Activated CD4-positive, alpha-beta memory T cell treated with anti-CD3 and anti-CD28 coated beads for 36 hours (primary cell): ENCODE measurements around the gene GRM7. TPM values are rescaled to one million over a fixed set of nuclear protein-coding genes. Genes with fewer than 3 reads are reported as not detected.

ENCODE experiments used
- CTCF ChIA-PET: fragments of 350-600 bp; sonication (Branson Sonifier 250); formaldehyde crosslinking; loops from one replicate; lab custom pipeline; 2021; ENCODE audit warnings: antibody characterized with exemption, inconsistent platforms; lab: Charles Lee
- POLR2A ChIA-PET: fragments of 350-600 bp; sonication (Branson Sonifier 250); formaldehyde crosslinking; loops from one replicate; lab custom pipeline; 2021; ENCODE audit warnings: antibody characterized with exemption; lab: Charles Lee
- DNase-seq: peaks from one replicate; pipeline ENCODE4 v3.0.0-alpha.2; 2020
- H3K27ac Mint-ChIP-seq: one replicate; pipeline ENCODE4 v1.8.0; 2021; ENCODE audit warnings: mixed read lengths
- H3K27me3 Mint-ChIP-seq: one replicate; pipeline ENCODE4 v1.8.0; 2021; ENCODE audit warnings: mixed read lengths
- H3K36me3 Mint-ChIP-seq: one replicate; pipeline ENCODE4 v1.8.0; 2021; ENCODE audit warnings: mixed read lengths
- H3K4me1 Mint-ChIP-seq: one replicate; pipeline ENCODE4 v1.8.0; 2021; ENCODE audit warnings: low read depth, mixed read lengths
- H3K4me3 Mint-ChIP-seq: one replicate; pipeline ENCODE4 v1.8.0; 2021; ENCODE audit warnings: mild to moderate bottlenecking, mixed read lengths
- H3K9me3 Mint-ChIP-seq: one replicate; pipeline ENCODE4 v1.8.0; 2021; ENCODE audit warnings: mixed read lengths
- intact Hi-C: fragments of 100-400 bp; cut with micrococcal nuclease; formaldehyde crosslinking; loops from one replicate; pipeline ENCODE4 v1.15.1; 2023
- total RNA-seq, 2 experiments: library from RNA; stranded (reverse); gene quantifications; one replicate each; pipeline ENCODE4 v1.2.3, GENCODE V29; 2021

The GRM7 gene
- total RNA-seq, 2 experiments from 2014 or later: not detected

DNA sequence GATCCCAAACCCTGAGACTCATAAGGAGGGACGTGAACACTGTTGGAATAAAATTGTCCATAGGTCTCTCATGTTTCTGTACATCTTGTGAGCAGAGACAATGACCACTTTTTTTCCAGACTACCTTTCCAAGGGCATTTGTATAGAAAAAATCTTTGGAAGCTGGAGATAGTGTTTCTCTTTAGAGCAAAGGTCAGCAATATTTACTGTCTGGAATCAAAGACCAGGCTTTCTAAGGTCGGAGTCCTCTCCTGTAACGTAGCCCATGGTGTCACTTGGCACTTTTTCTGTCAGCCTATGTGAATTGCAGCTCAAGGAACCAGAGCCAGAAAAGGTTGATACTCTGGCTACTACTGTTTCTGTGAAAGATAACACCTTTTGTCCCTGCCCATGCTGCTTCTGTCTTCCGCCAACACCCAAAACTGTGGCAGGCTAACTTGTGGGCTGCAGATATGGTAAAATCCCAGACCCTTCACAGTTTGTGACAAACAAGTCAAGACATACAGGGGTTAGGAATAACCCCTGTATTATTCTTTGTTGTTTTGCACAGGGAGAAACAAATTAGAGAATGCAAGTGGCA lies 578.3 kb downstream of the GRM7 start:
- no peaks in the 10 kb centered on the region for H3K27me3 Mint-ChIP-seq
- H3K4me3 Mint-ChIP-seq: no peak overlapping the region
- POLR2A ChIA-PET: no interaction called here

DNA sequence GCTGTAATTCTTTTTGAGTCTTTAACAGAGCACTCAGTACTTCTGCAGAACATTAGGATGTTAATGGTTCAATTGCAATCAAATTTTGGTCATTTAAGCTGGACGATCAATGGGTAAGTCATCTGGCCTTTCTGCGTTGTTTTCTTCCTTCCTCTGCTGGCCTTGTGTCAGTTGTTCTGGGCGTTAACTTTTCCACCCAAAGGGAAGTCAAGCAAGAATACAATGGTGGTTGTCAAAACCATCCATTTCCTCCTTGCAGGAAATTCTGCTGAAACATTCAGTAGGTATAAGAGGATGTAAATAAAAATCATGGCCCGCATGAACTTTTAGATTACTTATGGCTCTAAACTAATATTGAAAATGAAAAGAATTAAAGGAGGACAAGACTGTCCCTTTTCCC lies 584.0 kb downstream of the GRM7 start:
- no peak for DNase-seq
- Mint-ChIP-seq H3K4me3 (no peak overlapping the region), H3K27ac (no peak overlapping the region), H3K9me3 (no peaks in the 10 kb centered on the region), H3K36me3 (no peaks in the 10 kb centered on the region), H3K4me1 (no peaks in the 10 kb centered on the region), H3K27me3 (no peaks in the 10 kb centered on the region)
- ChIA-PET POLR2A (no interaction called here), CTCF (no interaction called here)
- intact Hi-C loops: no loop called here

More for the DNA sequence above, 578.3 kb downstream of the GRM7 start:
- Mint-ChIP-seq H3K27ac (no peak overlapping the region), H3K36me3 (no peaks in the 10 kb centered on the region), H3K9me3 (peaks cover 9% of the 10 kb centered on the region), H3K4me1 (no peaks in the 10 kb centered on the region)
- CTCF ChIA-PET: no interaction called here
- DNase-seq: no peak
- intact Hi-C loops: no loop called here

DNA sequence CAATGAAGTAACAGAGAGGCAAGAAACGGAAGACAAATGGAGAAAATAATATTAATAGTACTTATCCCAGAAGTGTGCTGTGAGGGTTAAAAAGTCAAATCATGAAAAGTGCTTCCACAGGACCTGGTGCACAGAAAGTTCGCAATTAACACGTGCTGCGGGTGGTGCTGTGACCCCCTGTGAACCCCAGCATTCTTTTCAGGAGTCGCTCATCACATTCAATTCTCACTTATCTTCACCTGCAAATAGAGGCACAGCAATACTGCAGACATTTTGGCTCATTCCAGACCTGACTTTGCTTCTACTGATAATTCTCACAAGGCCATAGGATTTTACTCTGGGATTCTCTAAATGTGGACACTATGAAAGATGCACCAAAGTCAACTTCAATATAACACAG lies 584.4 kb downstream of the GRM7 start:
- CTCF ChIA-PET: no interaction called here
- no peaks in the 10 kb centered on the region for H3K9me3 Mint-ChIP-seq
- no peaks in the 10 kb centered on the region for H3K36me3 Mint-ChIP-seq
- intact Hi-C loops: no loop called here
- no peak overlapping the region for H3K4me3 Mint-ChIP-seq
- H3K4me1 Mint-ChIP-seq: no peaks in the 10 kb centered on the region
- H3K27me3 Mint-ChIP-seq: no peaks in the 10 kb centered on the region
- DNase-seq: no peak
- POLR2A ChIA-PET: no interaction called here
- no peak overlapping the region for H3K27ac Mint-ChIP-seq

- Mint-ChIP-seq H3K4me3 (no peak overlapping the region), H3K4me1 (no peaks in the 10 kb centered on the region), H3K36me3 (no peaks in the 10 kb centered on the region), H3K27ac (no peak overlapping the region), H3K9me3 (no peaks in the 10 kb centered on the region), H3K27me3 (no peaks in the 10 kb centered on the region)
- intact Hi-C loops: no loop called here
- ChIA-PET CTCF (no interaction called here), POLR2A (no interaction called here)
- no peak for DNase-seq
Observed at GRCh38 chr3:7447197-7447769, 586.4 kb downstream of the GRM7 start.

GRCh38 chr3:7456386-7456785 lies 595.5 kb downstream of the GRM7 start:
- POLR2A ChIA-PET: no interaction called here
- DNase-seq: no peak
- intact Hi-C loops: no loop called here
- no peaks in the 10 kb centered on the region for H3K4me1 Mint-ChIP-seq
- H3K27ac Mint-ChIP-seq: no peak overlapping the region
- H3K36me3 Mint-ChIP-seq: no peaks in the 10 kb centered on the region
- no peaks in the 10 kb centered on the region for H3K9me3 Mint-ChIP-seq
- no peak overlapping the region for H3K4me3 Mint-ChIP-seq
- CTCF ChIA-PET: no interaction called here
- H3K27me3 Mint-ChIP-seq: no peaks in the 10 kb centered on the region

- Mint-ChIP-seq H3K27ac (no peak overlapping the region), H3K27me3 (no peaks in the 10 kb centered on the region), H3K36me3 (no peaks in the 10 kb centered on the region), H3K4me1 (no peaks in the 10 kb centered on the region), H3K4me3 (no peak overlapping the region), H3K9me3 (peaks cover 4% of the 10 kb centered on the region)
- ChIA-PET POLR2A (no interaction called here), CTCF (no interaction called here)
- no peak for DNase-seq
- intact Hi-C loops: no loop called here
Observed at GRCh38 chr3:7461202-7461825, 600.4 kb downstream of the GRM7 start.

- Mint-ChIP-seq H3K4me3 (no peak overlapping the region), H3K9me3 (peaks cover 3% of the 10 kb centered on the region), H3K27me3 (no peaks in the 10 kb centered on the region), H3K27ac (no peak overlapping the region), H3K36me3 (no peaks in the 10 kb centered on the region), H3K4me1 (no peaks in the 10 kb centered on the region)
- ChIA-PET POLR2A (no interaction called here), CTCF (no interaction called here)
- intact Hi-C loops: no loop called here
- DNase-seq: no peak
Observed at GRCh38 chr3:7469866-7470265, 609.0 kb downstream of the GRM7 start.

DNA sequence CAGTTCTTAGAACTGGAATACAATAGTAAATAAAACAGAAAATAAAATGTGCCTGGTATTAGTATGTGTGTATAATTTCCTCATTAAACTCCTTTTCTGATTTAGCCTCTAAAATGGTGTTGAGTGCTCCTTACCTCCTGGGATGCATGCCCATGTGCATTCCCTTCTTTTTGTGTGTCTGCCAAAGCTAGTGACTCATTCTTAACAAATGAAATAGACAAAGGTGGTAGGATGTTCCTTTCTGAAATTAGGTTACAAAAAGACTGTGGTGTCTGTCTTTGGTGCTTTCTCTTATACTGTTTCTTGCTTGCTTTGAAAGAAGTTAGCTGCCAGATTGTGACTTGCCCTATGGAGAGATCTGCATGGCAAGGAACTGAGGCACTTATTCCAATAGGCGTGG lies 623.7 kb downstream of the GRM7 start:
- intact Hi-C loops: no loop called here
- DNase-seq: no peak
- ChIA-PET POLR2A (no interaction called here), CTCF (no interaction called here)
- H3K9me3 Mint-ChIP-seq: no peaks in the 10 kb centered on the region
- H3K27ac Mint-ChIP-seq: no peak overlapping the region
- no peaks in the 10 kb centered on the region for H3K27me3 Mint-ChIP-seq
- H3K36me3 Mint-ChIP-seq: no peaks in the 10 kb centered on the region
- H3K4me3 Mint-ChIP-seq: no peak overlapping the region
- no peaks in the 10 kb centered on the region for H3K4me1 Mint-ChIP-seq

GRCh38 chr3:7487763-7488162 lies 626.8 kb downstream of the GRM7 start:
- H3K36me3 Mint-ChIP-seq: no peaks in the 10 kb centered on the region
- H3K27ac Mint-ChIP-seq: no peak overlapping the region
- ChIA-PET CTCF (no interaction called here), POLR2A (no interaction called here)
- no peaks in the 10 kb centered on the region for H3K27me3 Mint-ChIP-seq
- no peaks in the 10 kb centered on the region for H3K4me1 Mint-ChIP-seq
- DNase-seq: no peak
- H3K9me3 Mint-ChIP-seq: no peaks in the 10 kb centered on the region
- no peak overlapping the region for H3K4me3 Mint-ChIP-seq
- intact Hi-C loops: no loop called here

GRCh38 chr3:7489417-7489816 lies 628.5 kb downstream of the GRM7 start:
- POLR2A ChIA-PET: no interaction called here
- CTCF ChIA-PET: no interaction called here
- H3K36me3 Mint-ChIP-seq: no peaks in the 10 kb centered on the region
- H3K27ac Mint-ChIP-seq: no peak overlapping the region
- DNase-seq: no peak
- no peaks in the 10 kb centered on the region for H3K4me1 Mint-ChIP-seq
- intact Hi-C loops: no loop called here
- no peaks in the 10 kb centered on the region for H3K27me3 Mint-ChIP-seq
- no peak overlapping the region for H3K4me3 Mint-ChIP-seq
- peaks cover 6% of the 10 kb centered on the region for H3K9me3 Mint-ChIP-seq

DNA sequence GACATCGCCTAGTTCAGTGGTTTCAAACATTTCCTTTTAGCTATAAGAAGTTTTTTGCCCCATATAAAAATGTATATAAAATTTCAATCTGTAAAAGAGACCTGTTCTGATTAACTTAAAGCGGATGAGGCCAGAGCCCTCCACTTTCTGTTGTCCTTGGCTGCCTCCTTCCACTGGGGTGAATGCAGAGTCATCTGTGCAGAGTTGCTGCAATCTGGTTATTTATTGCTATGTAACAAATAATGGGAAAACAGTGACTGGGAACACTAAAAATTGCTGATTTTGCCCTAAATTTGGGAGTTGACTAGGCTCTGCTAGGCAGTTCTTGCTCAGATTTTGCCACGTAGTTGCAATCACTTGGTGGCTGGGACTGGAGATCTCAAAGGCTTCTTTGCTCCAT lies 637.8 kb downstream of the GRM7 start:
- Mint-ChIP-seq H3K4me1 (no peaks in the 10 kb centered on the region), H3K27me3 (no peaks in the 10 kb centered on the region), H3K36me3 (no peaks in the 10 kb centered on the region), H3K27ac (no peak overlapping the region), H3K9me3 (peaks cover 13% of the 10 kb centered on the region), H3K4me3 (no peak overlapping the region)
- DNase-seq: no peak
- ChIA-PET CTCF (no interaction called here), POLR2A (no interaction called here)
- intact Hi-C loops: no loop called here

DNA sequence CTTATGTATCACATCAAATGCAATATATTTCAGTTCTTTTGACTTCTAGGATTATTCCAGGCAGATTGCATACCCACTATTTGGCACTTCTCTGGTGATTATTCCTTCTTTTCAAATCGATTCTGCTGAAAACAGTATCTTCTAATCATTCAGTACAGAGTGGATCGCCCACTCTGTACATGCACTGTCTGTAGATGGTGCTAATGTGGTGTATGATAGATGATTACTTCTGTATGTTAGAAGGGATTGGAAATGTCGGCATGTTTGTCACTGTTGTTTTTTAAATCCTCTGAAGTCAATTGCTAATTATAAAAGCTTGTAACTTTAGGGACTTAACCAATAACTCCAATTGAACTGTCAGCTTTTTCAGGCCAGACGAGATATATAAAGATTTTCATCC lies 642.5 kb downstream of the GRM7 start:
- H3K27ac Mint-ChIP-seq: no peak overlapping the region
- CTCF ChIA-PET: no interaction called here
- no peak for DNase-seq
- H3K27me3 Mint-ChIP-seq: no peaks in the 10 kb centered on the region
- H3K36me3 Mint-ChIP-seq: no peaks in the 10 kb centered on the region
- H3K4me3 Mint-ChIP-seq: no peak overlapping the region
- POLR2A ChIA-PET: no interaction called here
- intact Hi-C loops: no loop called here
- H3K9me3 Mint-ChIP-seq: peaks cover 2% of the 10 kb centered on the region
- H3K4me1 Mint-ChIP-seq: no peaks in the 10 kb centered on the region
